Hindlimb muscle (tissue), 1 donor: ENCODE data around the gene POLR3E. TPM values are rescaled to one million over a fixed set of nuclear protein-coding genes. Genes with fewer than 3 reads are reported as not detected.
"Not testable (repeated sequence)": the region's sequence is repeated elsewhere in the genome, so short reads cannot be mapped to it uniquely, and the experiment has no call there.

Experiments
- DNase-seq: peaks from one replicate; pipeline ENCODE4 v3.0.0-alpha.2; 2013
- polyA plus RNA-seq: library from polyadenylated mRNA; unstranded; fragments of 120-200 nt; gene quantifications from one replicate; pipeline ENCODE4 v1.2.1, GENCODE V29; 2013; ENCODE audit not compliant: insufficient read length

POLR3E gene
- polyA plus RNA-seq, 1 donor, result 42.5 TPM

GRCh38 chr16:22366889-22367288, 69.7 kb downstream of the POLR3E start:
- DNase-seq, result no peak

- DNase-seq, result not testable (repeated sequence)
Observed at GRCh38 chr16:22368200-22368826, 71.1 kb downstream of the POLR3E start.

DNA sequence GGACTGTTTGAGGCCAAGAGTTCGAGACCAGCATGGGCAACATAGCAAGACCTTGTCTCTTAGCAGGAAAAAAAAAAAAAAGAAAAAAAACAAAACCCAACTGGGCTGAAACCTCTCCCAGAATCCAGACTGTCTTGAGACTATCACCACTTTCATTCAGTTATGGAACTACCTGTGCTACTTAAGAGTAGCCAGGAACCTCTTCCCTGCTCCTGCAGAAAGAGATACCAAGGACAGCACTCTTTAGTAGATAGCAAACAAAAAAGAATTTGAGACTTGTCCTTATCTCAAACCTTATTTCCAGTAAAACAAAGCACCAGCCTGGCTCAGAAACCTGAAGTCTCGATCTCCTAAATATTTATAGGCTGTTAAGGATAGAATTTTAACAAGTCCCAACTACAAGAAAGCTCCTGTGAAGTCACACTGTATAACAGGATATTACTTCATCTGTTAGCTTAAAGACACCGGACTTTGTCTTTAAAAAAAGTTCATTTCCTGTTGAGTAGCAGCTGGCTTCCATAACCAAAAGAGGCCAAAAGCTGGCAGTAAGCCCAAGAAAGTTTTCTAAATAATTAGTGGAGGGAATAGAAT, 72.1 kb downstream of the POLR3E start:
- no peak for DNase-seq

- peak; percentile 50 for DNase-seq
Observed at GRCh38 chr16:22370038-22370820, 73.0 kb downstream of the POLR3E start.

- DNase-seq, result no peak
Observed at GRCh38 chr16:22372882-22373661, 75.9 kb downstream of the POLR3E start.

GRCh38 chr16:22373662-22374310, 76.6 kb downstream of the POLR3E start:
- peak; percentile 52 for DNase-seq

GRCh38 chr16:22374311-22375116, 77.3 kb downstream of the POLR3E start, which contains the start of gene CDR2:
CDR2 (minus strand) TSS chr16:22374619; CDS start chr16:22374309, 310 bp downstream.
- peak; percentile 97 for DNase-seq

- DNase-seq, result no peak
Observed at GRCh38 chr16:22375117-22375962, 78.1 kb downstream of the POLR3E start.

- DNase-seq, result no peak
Observed at GRCh38 chr16:22375963-22376640, 78.9 kb downstream of the POLR3E start.

GRCh38 chr16:22379656-22380055, 82.4 kb downstream of the POLR3E start:
- no peak for DNase-seq

DNA sequence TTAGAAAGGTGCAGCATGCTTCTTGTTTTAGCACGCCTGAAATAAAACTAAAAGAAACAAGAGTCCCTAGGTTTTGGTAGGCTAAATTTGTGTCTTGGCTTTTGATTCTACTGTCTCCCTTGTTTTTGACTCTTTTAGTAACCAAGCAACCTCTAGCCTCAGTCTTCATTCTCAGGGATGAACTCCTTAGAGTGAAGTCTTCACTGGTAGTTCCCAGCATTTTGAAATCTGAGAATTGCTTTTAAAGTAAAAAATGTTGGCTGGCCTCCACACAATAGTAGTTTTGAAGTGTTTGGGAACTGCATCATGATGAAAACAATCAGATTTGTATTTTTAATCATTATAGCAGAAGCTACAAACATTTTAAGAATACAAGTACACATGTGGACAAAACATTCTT, 83.3 kb downstream of the POLR3E start:
- DNase-seq, result no peak

DNA sequence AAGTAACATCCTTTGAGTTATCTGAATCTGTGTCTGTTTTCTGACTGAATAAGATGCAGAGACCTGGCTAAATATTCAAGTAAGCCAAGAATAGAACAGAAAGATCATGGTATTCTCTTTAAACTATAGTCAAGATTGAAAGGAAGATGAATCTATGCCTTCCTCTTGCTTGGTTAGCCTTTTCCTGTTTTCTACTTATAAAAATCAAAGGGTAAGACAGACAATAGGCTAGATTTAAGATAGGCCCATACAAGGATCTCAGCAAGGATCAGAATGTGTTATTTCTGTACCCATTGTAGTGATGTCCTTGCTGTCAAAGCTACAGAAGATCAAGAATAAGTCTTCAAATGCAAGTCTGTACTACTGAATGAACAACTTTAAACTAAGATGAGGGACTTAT, 84.2 kb downstream of the POLR3E start:
- no peak for DNase-seq

DNA sequence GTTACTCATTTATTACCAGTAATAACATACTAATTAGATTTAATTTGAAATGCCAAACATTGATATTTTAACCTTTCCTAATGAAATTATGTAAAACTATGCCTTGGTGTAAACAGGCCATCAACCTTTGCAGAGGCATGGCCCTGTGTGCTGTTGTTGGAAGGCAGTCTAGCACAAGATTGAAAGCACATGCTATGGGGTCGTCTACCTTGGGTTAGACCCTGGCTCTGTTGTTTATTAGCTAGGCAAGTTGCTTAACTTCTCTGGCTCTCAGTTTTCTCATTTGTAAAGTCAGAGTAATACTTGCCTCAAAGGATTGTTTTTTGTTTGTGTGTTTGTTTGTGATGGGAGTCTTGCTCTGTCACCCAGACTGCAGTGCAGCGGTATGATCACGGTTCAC, 86.6 kb downstream of the POLR3E start:
- no peak for DNase-seq

Other genes starting within 250 kb of the POLR3E start
- 0.06 TPM for gene VWA3A, start 204.9 kb upstream of the POLR3E start, polyA plus RNA-seq
- gene SDR42E2, start 134.9 kb upstream of the POLR3E start, polyA plus RNA-seq, result not detected
- 67.3 TPM for gene EEF2K, start 91.1 kb upstream of the POLR3E start, polyA plus RNA-seq
- 14.2 TPM for gene CDR2, start 77.2 kb downstream of the POLR3E start, polyA plus RNA-seq
- 120 TPM for gene NPIPB5, start 213.5 kb downstream of the POLR3E start, polyA plus RNA-seq